ENCODE measurements around the gene B9D1. TPM values are rescaled to one million over a fixed set of nuclear protein-coding genes. Genes with fewer than 3 reads are reported as not detected.
A peak's percentile ranks its signal among the peaks of the same experiment; 100 is the strongest.

Gene B9D1
- total and polyA plus RNA-seq, 2 of the 13 experiments (the other 11 are each of a cell fraction or from before 2014, with no cell fraction given): 27.7 to 31.1 TPM

DNA sequence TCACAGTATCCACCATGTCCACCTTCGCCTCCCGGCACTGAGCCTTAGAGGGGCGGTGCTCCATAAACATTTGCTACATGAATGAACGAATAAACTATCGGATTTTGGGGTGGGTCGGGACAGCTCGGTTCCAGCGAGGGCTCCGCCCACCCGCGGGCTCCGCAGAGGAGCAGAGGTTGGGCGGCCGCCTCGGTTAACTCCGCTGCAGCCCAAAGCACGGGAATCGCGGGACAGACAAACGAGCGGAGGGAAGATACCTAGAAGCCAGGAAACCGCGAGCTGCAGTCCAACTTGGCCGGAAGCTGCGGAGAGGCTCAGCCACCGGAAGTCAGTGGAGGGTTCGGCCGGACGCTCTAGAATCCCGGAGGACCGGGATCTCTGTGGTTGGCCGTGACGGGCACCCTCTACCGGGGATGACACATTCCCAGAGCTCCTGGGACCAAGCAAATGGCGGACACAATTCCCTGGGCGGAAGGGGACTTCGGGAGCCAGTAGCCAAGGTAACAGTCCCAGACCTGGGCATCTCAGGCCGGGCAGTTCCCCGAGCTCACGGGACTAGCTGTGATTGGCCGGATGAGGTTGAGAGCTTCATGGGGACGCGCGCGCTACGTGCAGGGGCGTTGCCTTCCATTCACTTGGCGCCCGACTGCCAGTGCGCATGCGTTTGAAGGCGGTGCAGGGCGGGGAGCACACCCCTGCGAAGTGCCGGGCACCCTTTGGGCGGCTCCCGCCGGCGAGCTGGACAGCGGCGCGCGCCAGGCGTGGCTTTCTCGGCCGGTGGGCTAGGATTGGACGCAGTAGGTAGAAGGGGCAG lies 15.3 kb upstream of the B9D1 start (continued):
- TF ChIP-seq, protein P1, sequence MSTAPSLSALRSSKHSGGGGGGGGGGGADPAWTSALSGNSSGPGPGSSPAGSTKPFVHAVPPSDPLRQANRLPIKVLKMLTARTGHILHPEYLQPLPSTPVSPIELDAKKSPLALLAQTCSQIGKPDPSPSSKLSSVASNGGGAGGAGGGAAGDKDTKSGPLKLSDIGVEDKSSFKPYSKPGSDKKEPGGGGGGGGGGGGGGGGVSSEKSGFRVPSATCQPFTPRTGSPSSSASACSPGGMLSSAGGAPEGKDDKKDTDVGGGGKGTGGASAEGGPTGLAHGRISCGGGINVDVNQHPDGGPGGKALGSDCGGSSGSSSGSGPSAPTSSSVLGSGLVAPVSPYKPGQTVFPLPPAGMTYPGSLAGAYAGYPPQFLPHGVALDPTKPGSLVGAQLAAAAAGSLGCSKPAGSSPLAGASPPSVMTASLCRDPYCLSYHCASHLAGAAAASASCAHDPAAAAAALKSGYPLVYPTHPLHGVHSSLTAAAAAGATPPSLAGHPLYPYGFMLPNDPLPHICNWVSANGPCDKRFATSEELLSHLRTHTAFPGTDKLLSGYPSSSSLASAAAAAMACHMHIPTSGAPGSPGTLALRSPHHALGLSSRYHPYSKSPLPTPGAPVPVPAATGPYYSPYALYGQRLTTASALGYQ (CRISPR knock-in tag; IDR thresholded peaks at IDR 0.05): 0 out of 2 replicates have a peak, but pooled peaks have one; percentile 35
- TF ChIP-seq DPF2 (CRISPR knock-in tag; IDR thresholded peaks at IDR 0.05; ENCODE audit: borderline replicate concordance, low read depth): no peak
- TF ChIP-seq, protein P2, sequence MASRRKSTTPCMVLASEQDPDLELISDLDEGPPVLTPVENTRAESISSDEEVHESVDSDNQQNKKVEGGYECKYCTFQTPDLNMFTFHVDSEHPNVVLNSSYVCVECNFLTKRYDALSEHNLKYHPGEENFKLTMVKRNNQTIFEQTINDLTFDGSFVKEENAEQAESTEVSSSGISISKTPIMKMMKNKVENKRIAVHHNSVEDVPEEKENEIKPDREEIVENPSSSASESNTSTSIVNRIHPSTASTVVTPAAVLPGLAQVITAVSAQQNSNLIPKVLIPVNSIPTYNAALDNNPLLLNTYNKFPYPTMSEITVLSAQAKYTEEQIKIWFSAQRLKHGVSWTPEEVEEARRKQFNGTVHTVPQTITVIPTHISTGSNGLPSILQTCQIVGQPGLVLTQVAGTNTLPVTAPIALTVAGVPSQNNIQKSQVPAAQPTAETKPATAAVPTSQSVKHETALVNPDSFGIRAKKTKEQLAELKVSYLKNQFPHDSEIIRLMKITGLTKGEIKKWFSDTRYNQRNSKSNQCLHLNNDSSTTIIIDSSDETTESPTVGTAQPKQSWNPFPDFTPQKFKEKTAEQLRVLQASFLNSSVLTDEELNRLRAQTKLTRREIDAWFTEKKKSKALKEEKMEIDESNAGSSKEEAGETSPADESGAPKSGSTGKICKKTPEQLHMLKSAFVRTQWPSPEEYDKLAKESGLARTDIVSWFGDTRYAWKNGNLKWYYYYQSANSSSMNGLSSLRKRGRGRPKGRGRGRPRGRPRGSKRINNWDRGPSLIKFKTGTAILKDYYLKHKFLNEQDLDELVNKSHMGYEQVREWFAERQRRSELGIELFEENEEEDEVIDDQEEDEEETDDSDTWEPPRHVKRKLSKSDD (CRISPR knock-in tag; IDR thresholded peaks at IDR 0.05; ENCODE audit: low read depth): 0 out of 2 replicates have a peak, but pooled peaks have one; percentile 20
- TF ChIP-seq, protein P3, sequence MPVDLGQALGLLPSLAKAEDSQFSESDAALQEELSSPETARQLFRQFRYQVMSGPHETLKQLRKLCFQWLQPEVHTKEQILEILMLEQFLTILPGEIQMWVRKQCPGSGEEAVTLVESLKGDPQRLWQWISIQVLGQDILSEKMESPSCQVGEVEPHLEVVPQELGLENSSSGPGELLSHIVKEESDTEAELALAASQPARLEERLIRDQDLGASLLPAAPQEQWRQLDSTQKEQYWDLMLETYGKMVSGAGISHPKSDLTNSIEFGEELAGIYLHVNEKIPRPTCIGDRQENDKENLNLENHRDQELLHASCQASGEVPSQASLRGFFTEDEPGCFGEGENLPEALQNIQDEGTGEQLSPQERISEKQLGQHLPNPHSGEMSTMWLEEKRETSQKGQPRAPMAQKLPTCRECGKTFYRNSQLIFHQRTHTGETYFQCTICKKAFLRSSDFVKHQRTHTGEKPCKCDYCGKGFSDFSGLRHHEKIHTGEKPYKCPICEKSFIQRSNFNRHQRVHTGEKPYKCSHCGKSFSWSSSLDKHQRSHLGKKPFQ (CRISPR knock-in tag; IDR thresholded peaks at IDR 0.05; ENCODE audit: insufficient replicate concordance): no peak
- TF ChIP-seq FOXM1 (CRISPR knock-in tag; IDR thresholded peaks at IDR 0.05): no peak
- TF ChIP-seq ZNF549 (CRISPR knock-in tag; IDR thresholded peaks at IDR 0.05): no peak; the same call in 1 of the 2 replicates
- peak; percentile 68; the same call in 1 of the 2 replicates for TF ChIP-seq ZNF33B (CRISPR knock-in tag; IDR thresholded peaks at IDR 0.05)
- TF ChIP-seq POGZ (CRISPR knock-in tag; IDR thresholded peaks at IDR 0.05): 0 out of 2 replicates have a peak, but pooled peaks have one; percentile 26
- TF ChIP-seq ADNP (CRISPR knock-in tag; IDR thresholded peaks at IDR 0.05): no peak
- TF ChIP-seq ZNF225 (CRISPR knock-in tag; IDR thresholded peaks at IDR 0.05): no peak
- no peak for TF ChIP-seq RARG (CRISPR knock-in tag; IDR thresholded peaks at IDR 0.05; ENCODE audit: low read depth)
- TF ChIP-seq GABPA (IDR thresholded peaks at IDR 0.05; ENCODE audit: low read depth, low read length): peak; percentile 95
- TF ChIP-seq GABPA (CRISPR knock-in tag; IDR thresholded peaks at IDR 0.05; ENCODE audit: low read depth): peak; percentile 98
- no peak for TF ChIP-seq CBX1 (IDR thresholded peaks at IDR 0.05; ENCODE audit: low read depth)
- TF ChIP-seq CREB1 (IDR thresholded peaks at IDR 0.05): peak; percentile 55
- TF ChIP-seq CREB1 (CRISPR knock-in tag; IDR thresholded peaks at IDR 0.05): 0 out of 2 replicates have a peak, but pooled peaks have one; percentile 36
- TF ChIP-seq HMG20A (CRISPR knock-in tag; IDR thresholded peaks at IDR 0.05; ENCODE audit: borderline replicate concordance): no peak
- TF ChIP-seq PAWR (CRISPR knock-in tag; IDR thresholded peaks at IDR 0.05; ENCODE audit: borderline replicate concordance): no peak
- no peak for TF ChIP-seq ZSCAN29 (CRISPR knock-in tag; conservative IDR thresholded peaks at IDR 0.05)
- TF ChIP-seq REXO4 (CRISPR knock-in tag; IDR thresholded peaks at IDR 0.05; ENCODE audit: borderline replicate concordance): no peak
- TF ChIP-seq RBAK (CRISPR knock-in tag; IDR thresholded peaks at IDR 0.05): no peak
- TF ChIP-seq ZZZ3 (CRISPR knock-in tag; IDR thresholded peaks at IDR 0.05; ENCODE audit: borderline replicate concordance): no peak; the same call in 1 of the 2 replicates
